SW480 (cell line): ENCODE results near the gene KLK13.

Experiments
- DNase-seq: peaks from one replicate; pipeline ENCODE4 v3.0.0-alpha.2; 2016; ENCODE audit warnings: low spot score

KLK13 gene

DNA sequence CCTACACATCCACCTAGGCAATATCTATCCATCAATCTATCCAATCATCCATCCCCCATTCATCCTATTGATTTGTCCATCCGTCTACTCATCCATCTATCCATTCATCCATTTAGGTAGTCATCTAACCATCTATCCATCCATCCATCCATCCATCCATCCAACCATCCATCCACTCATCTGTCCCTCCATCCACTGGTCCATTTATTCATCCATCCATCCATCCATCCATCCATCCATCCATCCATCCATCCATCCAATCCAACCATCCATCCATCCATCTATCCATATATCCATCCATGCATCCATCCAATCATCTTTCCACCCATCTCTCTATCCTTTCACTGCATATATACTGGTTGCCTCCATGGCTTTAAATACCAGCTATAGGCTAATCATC, 3.9 kb downstream of the KLK13 start:
- DNase-seq, result no peak

DNA sequence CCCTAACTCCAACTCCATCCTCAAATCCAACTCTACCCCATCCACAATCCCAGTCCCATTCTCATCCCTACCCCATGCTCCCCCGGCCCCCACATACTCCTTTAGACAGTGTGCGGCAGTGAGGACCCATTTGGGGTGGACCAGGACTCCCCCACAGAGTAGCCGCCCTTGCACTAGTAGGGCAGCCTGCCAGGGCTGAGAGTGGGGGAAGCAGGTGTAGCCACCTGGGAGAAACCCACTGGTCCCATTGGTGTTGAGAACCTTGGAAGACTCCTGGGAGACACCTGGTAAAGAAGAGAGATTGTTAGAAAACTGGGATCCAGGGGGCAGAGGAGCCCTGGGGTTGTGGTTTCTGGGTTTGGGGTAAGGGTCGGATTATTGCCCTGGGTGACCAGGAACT, 4.6 kb downstream of the KLK13 start:
- DNase-seq, result no peak

DNA sequence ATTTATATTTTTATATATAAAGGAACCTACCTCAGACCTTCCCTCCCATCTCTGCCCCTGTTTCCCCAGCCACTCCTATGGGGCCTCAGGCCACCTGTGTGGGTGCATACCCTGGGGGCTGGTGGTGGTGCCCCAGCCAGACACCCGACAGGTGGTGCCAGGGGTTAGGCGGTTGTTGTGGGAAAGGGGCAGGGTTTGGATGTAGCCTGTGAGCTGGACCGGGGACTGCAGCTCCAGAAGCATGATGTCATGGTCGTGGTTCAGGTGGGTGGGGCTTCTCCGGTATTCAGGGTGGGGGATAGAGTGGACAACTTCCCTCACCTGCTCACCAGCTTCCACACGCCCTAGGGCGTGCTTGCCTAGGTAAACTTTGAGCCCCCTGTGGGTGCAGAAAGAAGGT, 5.2 kb downstream of the KLK13 start:
- DNase-seq, result peak; percentile 44

DNA sequence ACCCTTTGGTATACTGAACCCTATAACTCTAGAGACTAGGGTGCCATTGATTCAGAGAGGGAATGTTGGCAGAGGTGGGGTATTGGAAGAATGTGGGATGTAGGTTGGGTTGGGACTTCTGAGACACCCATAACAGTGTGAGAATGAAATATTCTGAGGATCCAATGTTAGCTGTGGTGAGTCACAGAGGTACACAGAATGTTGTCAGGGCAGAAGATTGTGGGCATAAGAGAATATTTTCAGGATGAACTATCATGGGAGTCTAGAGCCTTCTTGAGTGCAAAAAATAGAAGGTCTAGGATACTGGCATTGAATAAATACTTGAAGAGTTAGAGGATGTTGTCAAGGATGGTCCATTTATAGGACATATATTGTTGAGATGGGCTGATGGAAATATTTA, 9.0 kb downstream of the KLK13 start:
- no peak for DNase-seq

DNA sequence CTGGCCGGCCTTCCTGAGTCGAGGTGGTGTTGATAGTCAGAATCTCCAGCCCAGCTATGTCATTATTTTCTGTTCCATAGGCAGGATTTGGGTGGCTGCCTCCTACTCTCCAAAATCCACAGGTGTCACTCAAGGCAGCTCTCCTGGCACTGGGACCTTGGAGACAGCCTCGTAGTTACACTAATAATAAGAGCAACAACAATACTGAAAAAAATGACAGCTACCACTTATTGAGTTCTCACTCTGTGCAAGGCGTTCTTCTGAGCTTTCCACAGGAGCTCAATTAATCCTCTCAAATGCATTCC, 17.9 kb downstream of the KLK13 start:
- DNase-seq, result no peak

DNA sequence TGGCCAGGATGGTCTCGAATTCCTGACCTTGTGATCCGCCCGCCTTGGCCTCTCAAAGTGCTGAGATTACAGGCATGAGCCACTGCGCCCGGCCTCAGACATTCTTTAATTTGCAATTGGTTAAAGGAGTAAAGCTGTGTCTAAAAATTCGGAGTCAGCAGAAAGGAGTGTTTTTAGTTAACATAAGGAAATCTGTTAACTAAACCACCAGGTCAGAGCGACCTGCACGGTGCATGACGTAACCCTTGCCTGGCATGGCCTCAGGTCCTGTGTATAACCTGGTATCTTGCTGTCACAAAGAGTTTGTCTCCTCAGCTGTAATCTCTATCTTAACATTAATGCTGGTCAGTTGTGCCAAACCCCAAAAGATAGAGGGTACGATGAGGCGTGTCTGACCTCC, 20.6 kb downstream of the KLK13 start:
- DNase-seq, result no peak

DNA sequence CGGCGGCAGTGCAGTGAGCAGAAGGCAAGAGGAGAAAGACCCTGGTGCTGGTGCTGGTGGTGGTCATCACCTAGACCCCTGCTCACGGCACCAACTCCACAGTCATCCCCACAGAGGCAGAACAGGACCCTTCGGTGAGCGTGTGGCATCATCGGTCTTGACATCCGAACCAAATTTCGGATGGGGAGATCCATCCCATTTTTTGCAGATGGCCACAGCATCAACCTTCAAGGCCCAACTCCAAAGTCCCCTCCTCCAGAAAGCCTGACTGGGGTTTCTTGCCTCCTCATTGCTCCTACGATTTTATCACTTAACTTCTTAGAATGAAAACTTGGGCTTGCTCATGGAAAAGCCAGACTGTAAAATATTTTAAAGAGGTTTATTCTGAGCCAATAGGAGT, 21.4 kb downstream of the KLK13 start:
- no peak for DNase-seq

DNA sequence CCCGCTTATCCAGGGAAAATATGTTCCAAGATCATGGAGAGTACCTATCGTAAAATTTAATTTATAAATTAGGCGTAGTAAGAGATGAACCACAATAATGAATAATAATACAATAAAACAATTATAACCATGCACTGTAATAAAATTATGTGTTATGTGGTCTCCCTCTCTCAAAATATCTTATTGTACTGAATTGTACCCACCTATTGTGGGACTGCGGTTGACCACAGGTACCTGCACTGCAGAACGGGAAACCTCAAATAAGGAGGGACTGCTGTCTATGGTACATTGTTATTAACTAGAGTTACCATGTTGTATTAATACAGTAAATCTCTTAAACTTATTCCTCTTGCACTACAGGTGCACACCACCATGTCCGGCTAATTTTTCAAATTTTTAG, 24.7 kb downstream of the KLK13 start:
- peak; percentile 91 for DNase-seq

DNA sequence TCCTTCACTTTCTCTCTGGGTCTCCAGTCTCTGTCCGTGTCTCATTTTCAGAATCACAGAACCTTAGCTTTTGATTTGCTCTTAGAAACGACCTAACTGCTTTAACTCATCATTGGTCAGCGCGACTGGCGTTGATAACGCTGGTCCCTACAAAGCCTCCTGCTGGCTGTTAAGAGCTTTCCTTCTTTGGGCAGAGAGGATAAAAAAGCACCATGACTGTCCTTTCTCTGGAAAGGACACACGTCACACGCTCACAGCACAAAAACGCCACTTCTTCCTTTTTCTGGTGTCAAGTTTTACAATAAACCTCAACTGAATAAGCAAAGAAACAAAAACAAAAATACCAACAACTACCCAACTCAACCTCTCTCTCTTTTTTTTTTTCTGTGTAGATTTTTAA, 28.4 kb downstream of the KLK13 start:
- no peak for DNase-seq

DNA sequence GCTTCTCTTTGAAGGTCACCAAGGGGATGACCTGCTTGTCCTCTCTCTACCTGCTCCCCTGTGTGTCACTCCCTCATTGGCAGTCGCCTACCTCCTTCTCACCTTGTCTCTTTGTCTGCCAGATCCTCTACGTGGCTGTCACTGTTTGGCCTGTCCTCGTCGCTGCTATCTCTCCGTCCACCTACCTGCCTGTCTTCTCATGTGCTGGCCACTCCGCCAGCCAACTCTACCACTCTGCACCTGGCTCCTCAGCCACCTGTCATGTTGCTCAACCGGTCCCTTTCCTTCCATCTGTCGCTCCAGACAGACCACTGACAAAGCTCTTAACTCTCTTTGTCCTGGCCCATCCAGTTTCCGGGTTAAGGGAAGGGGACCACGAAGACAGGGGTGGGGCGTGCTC, 30.2 kb downstream of the KLK13 start, which contains the start of gene KLK12:
TSS of gene KLK12 (minus strand) at position 299 of the 400 bp plus-strand sequence. CDS start 381 bp downstream, outside the sequence.
- no peak for DNase-seq

DNA sequence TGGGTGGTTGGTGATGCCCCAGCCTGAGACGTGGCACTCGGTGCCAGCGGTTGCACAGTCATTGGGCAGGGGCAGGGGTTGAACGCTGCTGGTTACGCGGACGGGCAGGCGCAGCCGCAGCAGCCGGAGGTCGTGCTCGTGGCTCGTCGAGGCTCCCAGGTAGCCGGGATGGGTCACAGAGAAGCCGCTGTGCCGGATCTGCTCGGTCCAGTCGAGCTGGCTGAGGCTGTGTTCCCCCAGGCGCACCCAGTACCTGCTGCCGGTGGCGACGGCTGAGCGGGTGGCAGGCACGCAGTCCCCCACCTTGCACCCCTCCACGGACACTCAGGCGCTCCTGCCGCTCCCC, 33.0 kb downstream of the KLK13 start:
- no peak for DNase-seq

DNA sequence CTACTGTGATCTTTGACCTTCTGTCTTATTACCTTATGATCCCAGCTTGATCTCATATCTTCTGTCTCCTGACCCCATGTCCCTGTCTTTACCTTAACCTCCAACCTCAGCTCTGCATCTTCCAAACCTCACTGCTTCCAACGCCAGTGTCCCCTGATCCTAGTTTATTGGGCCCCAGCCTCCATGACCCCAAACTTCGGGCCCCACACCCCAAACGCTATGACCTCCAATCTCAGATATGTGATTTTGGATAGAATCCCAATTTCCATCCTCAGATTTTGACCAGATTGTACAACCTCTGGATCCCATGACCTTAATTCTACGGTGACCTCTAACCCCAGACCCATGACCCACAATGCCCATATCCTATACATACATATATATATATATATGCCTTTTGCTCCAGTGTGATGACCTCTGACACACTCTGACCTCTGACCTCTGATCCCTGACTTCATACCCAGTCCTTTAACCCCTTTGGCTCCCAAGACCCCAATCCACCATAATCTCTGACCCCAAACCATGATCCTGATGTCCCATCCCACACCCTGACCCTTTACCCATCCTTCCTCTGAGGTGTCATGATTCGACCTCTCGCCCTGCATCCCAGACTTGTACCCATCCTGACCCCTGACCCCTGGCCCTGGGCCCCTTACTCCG, 33.5 kb downstream of the KLK13 start:
- no peak for DNase-seq

DNA sequence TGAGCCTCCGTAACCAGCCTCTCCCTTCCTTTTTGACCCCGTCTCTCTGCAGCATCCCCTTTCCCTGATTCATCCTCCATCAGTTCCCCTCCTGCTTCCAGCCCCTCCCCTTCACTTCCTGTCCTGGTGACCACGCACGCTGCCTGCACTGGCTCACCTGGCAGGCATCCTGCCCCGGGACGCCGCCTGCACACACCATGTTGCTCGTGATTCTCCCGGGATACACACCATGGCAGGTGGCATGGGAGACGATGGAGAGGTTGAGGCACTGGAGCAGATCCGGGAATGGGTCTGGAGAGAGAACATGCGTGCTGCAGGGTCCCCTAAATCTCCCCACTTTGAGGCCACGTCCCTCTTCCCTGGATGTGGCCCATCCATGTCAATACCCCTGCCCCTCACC, 34.3 kb downstream of the KLK13 start:
- DNase-seq, result peak; percentile 65

DNA sequence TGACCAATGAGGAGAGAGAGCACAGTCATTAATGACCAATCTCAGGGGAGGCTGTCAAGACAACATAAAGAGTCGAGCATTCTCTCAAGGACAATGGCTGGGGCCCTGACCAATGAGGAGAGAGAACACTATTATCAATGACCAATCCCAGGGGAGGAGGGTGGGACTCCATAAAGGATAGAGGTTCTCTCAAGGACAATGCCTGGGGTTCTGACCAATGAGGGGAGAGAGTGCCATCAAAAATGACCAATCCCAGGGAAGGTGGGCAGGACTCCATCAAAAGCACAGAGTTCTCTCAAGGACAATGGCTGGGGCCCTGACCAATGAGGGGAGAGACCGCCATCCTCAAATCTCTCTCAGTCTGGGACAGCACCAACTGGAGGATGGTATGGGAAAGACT, 35.2 kb downstream of the KLK13 start:
- DNase-seq, result peak; percentile 51

DNA sequence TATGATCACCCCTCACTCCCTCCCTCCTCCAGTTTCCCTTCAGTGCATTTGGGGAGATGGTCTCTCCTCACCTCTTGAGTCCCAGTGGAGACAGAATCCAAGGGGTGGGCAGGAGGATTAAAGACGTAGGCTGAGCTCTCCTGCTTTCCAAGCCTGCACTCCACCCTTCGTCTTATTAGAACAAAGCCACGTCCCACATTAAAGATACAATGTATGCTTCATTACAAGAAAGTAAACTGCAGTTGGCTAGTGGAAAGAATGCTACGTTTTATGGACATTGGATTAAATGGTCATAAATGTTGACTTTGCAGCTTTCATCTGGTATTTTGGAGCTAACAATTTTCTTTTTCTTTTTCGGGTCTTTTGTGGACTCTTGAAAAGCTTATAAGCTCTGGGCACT, 37.0 kb downstream of the KLK13 start:
- DNase-seq, result no peak

DNA sequence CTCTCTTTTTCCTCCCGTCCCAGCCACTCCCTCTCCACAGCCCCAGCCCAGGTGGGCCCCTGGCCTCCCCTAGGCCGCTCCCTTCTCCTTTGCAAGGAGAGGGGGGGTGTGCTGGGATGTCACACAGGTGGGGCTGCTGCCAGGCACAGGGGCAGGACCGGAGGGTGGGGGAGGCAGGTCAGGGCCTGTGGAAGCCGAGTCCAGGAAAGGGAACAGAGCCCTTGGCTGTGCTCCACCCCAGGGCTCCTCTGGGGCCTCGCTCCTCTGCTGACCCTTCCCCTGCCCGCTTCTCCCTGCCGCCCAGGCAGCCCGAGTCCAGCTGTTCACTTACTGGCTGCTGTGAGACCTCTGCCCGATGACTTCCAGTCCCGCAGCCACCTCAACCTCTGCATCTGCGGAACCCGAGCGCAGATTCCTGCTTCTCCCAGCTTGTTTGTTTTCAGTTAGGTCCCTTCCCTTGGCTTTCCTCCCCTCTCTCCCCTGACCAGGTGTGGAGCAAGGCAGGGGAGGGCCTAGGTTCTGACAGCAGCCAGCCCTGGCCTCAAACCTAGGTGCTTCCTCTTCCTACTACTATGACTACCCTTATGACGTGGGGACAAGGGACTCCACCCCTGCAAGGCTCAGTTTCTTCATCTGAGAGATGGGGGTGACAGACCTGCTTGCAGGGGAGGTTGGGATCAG, 37.6 kb downstream of the KLK13 start:
- DNase-seq, result no peak

DNA sequence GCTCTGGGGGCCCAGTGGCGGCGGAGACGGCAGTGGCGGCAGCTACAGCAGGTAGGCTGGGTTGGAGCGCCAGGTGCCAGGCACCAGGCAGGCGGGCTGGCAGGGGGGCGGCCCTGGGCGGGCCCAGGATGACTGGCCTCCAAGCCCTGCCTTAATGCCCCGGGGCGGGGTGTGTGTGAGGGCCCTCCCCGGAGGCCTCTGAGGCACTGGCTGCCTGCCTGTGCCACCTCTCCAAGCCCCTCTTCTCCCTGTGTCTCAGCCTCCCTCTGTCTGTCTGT, 38.4 kb downstream of the KLK13 start, which contains the start of gene KLK11:
TSS of gene KLK11 (minus strand) at position 63 of the 278 bp plus-strand sequence. CDS start 985 bp downstream, outside the sequence.
- no peak for DNase-seq

DNA sequence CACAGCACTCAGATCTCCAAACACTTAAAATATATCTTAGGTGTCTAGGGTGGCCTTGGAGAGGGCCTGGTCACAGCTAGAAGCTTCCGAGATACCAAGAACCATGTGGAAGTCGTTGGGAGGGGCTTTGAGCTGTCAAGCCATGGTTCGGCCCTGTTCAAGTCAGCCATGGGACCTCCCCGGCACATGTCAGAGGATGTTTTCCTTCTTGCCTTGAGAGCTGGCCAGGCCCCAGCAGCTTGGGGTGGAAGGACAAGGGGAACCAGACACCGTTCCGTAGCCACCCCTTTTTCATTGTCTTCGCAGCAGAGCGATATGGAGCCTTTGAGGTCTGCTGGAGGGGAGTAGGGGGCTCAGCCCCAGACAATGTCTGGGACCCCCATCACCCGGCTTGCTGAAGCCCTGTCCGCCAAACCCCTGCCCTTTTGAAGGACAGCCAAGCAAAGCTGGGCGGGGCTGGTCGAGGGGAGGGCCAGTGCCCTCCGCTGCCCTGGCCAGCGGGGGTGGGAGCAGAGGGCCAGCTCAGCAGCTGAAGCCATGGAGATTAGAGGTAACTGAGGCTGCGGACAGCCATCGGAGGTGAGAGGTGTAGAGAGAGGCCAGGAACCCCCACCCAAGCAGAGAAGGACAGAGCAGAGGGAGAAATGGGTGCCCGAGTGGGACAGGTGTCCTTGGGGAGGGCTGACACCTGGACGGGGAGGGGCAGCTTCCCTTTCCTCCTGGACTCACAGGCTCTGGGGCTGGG, 38.9 kb downstream of the KLK13 start:
- DNase-seq, result no peak

DNA sequence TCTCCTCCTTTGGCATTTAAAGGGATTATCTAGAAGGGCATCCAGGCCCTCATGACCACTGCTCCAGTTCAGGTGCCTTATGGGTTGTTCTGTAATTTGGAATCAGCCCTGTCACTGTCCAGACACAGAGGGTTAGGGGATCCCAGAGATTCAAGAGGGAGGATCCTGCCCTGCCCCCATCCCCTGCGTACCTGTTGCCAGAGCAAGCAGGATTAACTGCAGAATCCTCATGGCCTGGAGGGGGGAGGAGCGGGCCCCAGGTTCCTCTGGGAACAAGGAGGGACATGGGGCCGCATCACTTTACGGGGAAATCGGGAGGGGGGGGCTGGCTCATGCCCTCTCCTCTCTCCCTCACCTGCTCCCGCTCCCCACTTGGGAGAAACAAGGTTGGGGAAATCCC, 39.5 kb downstream of the KLK13 start:
- no peak for DNase-seq

DNA sequence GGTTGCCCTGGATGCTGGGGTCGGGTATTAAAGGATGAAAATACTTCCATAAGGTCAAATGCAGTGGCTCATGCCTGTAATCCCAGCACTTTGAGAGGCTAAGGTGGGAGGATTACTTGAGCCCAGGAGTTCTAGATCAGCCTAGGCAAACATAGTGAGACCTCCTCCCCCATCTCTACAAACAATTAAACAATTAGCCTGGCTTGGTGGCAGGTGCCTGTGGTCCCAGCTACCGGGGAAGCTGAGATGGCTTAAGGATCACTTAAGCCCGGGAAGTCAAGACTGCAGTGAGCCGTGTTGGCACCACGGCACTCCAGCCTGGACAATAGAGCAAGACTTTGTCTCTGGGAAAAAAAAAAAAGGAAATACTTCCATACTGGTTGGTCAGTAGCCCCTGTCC, 40.0 kb downstream of the KLK13 start:
- DNase-seq, result no peak

DNA sequence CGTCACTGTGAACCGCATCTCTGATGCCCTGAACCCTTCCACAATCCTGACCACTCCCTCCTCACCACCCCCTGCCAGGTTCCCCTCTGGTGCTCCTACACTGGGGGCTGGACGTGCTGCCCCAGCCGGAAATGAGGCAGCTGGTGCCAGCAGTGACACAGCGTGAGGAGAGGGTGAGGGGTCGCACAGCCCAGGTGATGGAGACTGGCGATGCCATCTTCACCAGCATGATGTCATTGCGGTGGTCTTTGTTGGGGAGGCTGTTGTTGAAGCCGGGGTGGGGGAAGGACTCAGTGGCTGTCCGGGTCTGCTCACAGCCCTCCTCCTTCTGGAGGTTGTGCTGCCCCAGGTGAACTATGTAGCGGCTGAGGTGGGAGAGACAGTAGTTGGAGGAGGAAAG, 40.9 kb downstream of the KLK13 start:
- no peak for DNase-seq

DNA sequence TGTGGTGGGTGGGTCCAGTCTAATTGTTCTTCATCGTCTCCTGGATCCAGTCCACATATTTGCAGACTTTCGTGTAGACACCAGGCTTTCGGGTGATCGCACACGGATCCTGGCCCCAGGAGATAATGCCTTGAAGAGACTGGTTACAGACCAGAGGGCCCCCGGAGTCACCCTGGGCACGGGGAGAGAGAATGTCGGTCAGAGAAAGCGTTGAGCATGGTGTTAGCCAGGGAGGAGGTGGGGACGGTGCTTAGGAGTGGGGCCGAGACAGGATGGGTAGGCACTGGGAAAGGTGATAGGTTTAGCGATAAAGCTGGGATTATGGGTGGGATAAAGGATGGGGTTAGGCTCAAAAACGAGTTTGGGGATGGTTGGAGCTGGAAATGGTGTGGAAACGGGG, 42.4 kb downstream of the KLK13 start:
- no peak for DNase-seq

DNA sequence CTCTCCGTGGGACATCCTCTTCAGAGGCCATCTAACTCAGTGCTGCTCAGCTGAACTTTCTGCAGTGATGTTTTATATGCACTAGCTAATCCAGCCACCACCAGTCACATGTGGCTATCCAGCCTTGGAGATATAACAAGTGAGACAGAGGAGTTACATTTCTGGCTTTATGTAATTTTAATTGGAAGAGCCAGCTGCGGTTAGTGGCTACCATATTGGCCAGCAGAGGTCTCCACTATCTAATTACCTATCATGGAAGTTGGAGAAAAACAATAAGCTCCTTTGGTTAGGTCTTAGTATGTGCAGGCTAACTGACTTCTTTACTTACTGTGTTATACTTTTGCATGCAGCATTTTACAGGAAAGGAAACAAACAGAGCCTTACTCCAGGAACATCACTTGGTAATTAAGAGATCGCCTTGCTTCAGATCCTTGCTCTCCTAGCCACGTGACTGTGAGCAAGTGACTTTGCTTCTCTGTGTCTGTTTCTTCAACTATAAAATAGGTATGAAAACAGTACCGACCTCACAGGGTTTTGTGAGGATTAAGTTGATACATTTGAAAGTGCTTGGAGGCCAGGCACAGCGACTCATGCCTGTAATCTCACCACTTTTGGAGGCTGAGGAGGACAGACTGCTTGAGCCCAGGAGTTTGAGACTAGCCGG, 43.8 kb downstream of the KLK13 start:
- peak; percentile 90 for DNase-seq
